T1000 (cell line): Measurements from ENCODE around the gene DGKH.
"Not testable (repeated sequence)": the region's sequence is repeated elsewhere in the genome, so short reads cannot be mapped to it uniquely, and the experiment has no call there.

Source experiments
- DNase-seq: peaks from one replicate; lab custom pipeline; 2025; ENCODE audit warnings: mixed read lengths; lab: John Stamatoyannopoulos, UW

DGKH gene

DNA sequence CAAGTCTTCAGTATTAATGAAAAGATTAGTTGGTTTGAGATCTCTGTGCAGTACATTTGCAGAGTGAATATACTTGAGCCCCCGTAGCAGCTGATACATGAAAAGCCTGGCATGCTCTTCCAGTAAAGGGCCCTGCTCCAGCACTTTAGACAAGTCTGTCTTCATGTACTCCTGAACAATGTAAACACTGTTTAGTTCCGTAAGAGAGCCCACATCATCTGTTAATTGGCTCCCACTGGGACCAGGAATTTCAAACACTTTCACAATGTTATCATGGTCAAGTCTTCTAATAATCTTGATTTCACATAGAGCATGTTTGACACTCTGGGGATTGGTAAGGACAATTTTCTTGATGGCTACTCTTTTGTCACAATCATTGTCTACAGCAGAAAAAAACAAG is 22.2 kb downstream of the DGKH start:
- not testable (repeated sequence) for DNase-seq

DNA sequence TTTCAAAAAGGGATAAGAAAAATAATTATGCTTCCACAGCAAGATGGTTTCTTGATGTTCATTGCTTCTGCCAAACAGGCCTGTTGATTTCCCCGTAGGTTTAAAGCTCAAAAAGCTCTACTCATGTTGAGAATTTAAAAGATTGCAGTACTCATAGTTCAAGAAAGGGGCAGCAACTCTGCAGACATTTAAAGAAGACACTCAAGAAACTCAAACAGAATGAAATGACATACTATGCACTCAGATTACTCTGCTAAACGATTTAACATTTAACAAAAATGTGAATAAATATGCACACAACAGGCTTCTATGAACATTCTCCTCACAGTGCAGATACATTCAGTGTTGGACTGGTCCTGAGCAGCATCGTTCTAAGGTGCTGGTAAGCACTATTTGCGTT is 22.7 kb downstream of the DGKH start:
- not testable (repeated sequence) for DNase-seq

DNA sequence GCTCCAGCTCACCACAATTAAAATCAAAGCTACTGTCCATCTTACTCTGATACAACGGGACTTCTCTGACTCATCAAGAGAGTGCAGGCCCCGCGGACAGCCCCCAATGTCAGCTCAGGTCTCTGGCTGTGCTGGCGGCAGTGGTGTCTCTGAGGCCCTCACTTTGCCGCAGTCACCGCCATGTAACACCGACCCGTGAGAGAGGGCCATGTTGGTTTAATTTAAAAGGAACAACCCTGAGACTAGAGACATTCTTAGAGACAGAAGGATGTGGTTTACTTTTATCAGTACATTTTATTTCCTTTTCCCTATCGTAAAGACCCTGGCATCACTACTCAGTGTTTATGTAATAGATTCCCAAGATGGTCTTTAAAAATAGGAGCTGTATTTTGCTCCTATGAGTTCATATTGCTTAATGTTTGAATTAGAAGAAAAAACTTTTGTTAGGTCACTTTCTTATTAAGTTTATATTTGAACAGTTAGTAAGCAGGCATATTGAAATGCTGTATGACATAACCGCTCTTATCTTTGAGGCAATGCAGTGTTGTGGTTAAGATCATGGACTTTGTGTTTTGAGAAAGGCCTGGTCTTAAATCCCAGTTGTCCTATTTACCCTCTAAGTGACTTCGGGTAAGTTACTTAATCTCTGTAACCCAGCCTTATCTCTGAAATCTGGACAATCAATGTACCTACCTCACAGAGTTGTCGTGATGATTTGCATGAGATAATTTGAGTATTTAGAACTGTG is 23.4 kb downstream of the DGKH start:
- no peak for DNase-seq

DNA sequence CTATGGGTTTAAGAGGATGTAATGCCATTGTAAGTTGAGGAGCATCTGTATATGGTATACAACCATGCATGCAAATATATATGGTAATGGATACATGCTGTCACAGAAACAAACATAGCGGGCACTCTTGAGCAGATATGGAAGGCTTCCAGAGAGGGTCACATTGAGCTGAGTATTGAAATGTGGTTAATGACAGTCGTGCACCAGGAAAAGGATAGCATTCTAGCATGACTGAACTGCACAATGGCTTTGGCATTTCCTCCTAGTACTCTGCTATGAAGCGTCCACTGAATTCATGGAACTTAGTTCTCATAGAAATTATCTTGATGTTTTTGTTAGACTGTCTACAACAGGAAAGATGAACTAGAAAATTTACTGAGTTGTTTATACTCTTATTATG is 25.2 kb downstream of the DGKH start:
- no peak for DNase-seq

DNA sequence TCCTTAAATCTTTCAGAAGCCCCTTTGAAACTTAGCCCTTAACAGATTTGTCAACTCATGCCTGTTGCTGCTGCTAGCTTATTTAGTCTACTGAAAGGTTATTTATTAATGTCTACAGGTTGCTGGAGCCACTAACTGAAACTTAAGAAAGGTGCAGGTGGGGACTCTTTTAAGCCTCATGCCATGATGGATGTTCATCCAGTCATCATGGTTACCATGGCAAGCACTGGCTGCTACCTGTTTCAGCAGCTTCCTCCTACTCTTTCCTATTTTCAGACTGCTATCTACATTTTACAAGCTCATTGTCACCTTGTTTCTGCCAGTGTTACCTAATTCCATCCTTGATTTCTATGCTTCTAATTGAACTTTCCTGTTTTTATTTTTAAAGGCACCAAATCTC is 27.1 kb downstream of the DGKH start:
- no peak for DNase-seq

DNA sequence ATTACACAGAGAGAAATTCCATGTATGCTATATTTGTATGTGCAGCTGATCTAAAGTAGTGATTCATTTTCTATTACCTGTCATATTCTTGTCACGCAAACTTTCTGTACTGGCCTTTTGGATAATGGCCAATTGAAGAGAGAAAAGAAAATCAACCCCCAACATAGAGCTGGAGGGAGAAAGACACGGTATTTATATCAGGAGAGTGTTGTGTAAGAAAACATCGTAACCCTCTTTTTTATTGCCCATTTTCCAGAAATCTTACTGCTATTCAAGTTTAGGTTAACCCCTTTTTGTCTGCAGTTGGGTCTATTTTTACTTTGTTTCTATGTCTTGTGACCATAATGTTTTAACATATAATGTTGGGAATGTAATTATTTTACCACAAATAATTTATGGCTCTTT is 27.9 kb downstream of the DGKH start:
- DNase-seq, result no peak

DNA sequence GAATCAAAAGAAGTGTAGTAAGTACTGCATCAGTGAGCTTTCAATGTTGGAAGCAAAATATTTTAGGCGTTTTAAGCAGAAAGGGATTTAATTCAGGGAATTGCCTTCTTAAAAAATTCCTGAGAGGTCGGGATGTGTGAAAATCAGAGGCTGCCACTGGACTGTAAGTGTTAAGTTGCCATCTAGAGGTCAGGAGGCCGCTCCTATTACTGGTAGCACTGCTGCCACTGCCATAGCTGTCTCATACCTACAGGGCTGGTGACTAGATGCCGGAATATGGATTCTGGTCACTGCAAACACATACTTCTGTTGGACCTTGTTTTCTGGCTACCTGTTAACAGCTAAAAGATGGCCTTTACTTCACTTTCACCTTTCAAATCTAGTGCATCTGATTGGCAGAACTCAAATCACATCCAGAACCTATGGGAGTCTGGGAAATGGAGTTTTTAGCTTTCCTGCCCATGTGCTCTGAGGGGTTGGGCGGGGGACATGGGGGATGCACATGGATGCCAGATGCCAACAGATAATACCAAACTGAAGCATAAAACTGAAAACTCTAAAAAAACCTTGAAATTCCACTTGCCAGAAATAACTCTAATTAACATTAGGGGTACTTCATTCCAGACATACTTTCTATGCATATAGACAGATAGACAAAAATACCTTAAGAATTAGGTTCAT is 29.8 kb downstream of the DGKH start:
- DNase-seq, result no peak

DNA sequence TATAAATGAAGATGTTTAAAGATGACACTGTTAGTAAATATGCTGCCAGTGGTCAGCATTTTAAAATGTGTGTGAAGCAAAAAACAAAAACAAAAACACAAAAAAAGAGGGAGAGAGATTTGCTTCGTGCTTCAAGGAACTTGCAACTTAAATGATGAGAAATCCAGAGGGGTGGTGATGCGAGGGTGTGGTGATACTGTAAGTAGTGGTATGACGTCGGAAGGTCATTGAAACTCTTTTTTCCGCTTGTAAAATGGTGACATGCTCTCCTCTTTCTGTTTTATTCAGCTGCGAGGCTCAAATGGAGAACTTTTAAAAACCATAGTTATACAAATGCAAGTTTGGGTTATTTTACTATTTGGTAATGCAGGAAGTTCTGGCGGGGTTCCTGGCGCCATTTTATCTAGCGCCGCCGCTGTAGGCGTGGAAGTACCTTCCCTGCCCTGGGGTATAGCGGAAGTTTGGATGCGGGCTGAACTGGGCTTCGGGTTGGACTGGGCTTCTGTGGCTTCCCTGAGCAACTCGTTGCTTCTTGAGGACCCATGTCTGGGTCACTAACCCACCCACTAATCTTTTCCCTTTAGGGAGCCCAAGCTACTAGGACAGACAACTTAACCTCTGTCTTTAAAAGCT is 34.8 kb downstream of the DGKH start:
- DNase-seq, result no peak

DNA sequence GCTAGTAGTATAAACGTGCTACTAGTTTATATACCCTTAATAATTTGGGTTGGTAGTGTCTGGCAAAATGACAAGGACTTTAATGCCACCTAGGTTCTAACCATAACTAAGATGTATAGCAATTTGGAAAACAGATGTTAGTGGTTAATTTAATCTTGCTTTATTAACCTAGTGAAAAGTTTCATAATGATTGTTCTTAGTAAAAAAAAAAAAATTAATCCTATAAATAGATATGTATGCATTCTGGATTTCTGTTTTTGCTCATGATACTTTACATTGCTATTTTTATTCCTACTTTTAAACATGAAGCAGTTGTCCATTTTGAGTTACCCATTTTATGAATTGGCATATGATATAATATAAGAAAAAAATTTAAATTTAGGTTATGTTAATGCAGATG is 36.3 kb downstream of the DGKH start:
- no peak for DNase-seq

DNA sequence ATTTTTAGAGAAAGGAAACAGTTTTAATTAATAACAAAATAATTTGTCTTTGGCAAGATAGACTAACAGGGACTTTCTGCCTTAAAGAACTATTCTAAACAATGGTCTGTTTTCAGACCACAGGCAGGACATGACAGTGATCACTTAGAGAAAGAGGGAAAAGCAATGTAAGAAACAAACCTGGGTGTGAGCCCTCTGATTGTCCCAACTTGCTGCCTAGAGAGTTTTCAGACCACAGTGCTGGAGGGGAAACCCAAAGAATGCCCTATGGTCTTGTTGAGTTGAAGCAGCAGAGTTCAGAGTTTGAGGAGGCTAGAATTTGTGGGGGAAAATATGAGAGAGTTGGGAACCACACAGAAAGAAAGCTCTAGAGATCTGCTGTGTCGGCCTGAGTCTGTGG is 38.1 kb downstream of the DGKH start:
- no peak for DNase-seq

DNA sequence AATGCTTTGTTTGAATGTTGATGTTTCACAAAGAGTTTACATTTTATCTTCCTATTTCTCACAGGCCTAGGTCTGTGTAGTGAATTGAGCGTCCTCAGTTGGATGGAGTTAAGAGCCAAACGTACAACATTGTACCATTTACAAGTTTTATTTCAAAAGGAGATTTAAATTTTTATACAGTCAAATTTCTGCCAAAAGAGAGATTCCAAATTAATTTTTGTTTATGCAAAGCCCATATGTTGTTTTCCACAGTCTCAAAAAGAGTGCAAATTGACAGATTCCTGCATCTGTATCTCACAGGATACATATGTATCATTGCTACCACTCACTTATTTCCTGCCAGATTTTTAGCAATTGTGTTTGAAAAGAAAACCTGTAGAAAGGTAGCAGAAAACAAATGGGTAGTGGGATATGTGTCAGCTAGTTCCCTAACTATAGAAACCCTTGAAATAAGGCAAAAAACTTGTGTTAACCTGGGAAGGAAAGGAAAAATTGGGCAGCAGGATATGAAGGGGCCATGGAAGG is 46.1 kb downstream of the DGKH start:
- no peak for DNase-seq

DNA sequence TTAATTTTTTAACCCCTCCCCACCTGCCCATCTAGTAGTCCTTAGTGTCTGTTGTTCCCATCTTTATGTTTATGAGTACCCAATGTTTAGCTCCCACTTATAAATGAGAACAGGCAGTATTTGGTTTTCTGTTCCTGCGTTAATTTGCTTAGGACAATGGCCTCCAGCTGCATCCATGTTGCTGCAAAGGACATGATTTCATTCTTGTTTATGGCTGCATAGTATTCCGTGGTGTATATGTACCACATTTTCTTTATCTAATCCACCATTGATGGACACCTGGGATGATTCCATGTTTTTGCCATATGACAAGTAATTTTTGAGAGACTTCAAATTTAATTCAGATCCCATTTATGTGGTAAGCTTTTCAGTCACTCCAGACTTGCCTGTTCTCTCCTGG is 47.8 kb downstream of the DGKH start:
- not testable (repeated sequence) for DNase-seq

DNA sequence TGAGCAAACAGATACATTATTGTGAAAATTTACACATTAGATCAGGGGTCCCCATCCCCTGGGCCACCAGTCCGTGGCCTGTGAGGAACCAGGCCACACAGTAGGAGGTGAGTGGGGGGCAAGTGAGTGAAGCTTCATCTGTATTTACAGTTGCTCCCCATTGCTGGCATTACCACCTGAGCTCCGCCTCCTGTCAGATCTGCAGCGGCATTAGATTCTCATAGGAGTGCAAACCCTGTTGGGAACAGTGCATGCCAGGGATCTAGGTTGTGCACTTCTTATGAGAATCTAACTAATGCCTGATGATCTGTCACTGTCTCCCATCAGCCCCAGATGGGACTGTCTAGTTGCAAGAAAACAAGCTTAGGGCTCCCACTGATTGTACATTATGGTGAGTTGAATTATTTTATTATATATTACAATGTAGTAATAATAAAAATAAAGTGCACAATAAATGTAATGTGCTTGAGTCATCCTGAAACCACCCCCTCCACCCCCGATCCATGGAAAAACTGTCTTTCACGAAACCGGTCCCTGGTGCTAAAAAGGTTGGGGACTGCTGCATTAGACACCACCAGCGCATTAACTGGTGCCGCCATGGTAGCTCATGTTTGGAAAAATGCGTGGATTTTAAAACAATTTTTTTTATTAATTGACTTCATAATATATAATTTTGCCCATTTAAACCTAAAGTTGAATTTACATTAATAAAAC is 51.7 kb downstream of the DGKH start:
- no peak for DNase-seq

DNA sequence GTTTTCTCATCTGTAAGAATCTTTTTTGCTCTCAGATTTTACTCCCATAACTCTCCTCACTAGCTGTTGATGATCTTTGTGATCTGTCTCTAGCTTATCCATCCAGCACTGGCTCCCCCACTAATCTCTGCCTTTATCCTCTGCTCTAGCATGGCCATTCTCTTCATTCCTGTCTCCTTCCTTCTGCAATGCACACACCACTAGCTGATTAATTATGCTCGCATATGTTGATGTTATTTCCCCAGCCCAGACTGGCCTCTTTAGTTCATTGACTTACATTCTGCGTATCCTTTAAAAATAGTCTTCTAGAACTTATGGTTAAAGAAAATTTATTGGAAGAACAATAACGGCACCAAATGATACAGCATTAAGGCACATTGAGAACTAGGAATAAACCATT is 52.5 kb downstream of the DGKH start:
- no peak for DNase-seq

DNA sequence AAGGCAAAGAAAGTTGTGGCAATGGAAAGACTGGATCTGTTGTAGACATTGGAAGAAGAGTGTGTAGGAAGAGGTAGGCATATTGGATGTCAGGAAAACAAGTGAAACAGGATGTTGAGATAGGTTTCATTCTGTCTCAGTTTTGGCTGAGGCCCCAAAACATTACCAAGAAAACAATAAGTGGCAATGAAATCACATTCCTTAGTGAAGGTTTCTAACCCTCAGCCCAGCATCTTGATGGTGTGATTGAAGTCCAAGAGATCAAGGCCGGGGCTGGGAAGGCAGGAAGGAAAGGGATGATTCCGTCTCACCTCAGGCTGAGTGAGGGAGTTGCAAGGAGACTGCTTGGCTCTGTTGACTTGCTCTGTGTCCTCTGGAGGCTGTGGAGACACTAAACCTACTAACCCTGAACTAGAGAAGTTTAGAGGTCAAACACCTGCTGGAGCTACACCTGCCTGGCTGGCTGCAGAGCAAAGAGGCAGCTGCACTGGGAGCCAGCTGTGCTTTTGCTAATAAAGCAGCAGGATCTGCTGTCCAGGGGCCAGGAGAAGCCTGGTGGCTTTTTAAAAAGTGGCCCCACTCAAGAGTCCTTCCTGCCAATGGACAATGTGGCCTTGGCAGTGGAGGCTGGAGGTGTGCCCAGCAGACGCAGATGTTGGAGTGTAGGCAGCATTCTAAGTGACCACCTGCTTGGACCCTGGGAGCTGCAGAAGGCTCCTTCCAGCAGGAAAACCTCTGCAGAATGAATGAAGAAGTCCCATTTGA is 53.6 kb downstream of the DGKH start:
- no peak for DNase-seq

DNA sequence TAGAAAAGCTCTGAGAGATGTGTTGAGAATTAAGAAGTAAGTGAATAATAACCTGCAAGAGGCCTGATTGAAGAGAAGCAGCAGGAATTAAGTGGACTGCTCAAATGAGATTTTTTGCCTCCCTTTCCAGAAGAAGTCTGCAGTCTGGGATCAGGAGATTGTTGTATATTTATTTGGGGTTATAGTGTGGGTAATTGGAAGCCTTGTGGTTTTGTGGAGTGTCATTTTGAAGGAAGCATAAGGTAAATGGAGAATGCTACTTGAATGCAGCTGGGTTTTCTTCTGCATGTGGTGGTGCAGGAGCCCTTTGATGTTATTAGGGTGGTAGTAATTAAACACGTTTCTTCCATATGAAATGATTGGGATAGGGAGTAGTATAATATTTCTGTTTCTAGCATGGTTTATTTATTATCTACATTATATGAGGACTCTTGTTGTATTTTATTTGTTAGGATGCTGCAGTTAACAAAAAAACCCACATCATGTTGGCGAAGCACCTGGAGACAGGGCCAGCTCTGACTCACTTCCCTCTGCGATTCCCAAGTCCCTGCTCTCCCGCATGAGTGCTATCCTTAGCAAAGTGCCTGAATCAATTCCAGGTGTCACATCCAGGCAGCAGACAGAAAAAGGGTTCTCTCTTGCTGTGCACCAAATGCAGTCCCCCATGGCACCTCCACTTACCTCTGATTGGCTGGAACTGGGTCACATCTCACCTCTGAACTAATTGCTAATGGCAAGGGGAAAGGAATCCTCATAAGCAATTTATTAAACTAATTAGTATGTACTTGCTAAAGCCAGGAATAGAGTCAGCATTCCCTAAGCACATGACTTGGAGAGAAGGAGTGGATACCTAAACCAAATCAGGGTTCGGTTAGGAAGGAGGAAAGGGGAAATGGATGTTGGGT is 54.8 kb downstream of the DGKH start:
- no peak for DNase-seq

DNA sequence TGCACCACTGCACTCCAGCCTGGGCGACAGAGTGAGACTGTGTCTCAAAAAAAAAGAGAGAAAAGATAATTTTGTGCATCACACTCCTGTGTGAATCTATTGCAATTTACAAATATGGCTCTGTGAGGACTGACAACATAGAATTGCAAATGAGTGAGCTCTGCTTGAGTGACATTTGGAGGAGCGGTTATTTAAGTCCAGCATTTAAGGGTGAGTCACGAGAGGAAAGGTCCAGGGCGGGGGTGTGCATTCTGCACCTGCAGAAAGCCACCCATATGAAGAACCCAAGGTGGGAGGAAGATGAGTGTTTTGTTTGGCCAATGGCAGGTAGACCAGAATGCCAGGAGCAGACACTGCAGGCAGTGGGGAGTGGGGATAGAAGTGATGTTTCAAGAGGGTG is 58.5 kb downstream of the DGKH start:
- DNase-seq, result no peak

DNA sequence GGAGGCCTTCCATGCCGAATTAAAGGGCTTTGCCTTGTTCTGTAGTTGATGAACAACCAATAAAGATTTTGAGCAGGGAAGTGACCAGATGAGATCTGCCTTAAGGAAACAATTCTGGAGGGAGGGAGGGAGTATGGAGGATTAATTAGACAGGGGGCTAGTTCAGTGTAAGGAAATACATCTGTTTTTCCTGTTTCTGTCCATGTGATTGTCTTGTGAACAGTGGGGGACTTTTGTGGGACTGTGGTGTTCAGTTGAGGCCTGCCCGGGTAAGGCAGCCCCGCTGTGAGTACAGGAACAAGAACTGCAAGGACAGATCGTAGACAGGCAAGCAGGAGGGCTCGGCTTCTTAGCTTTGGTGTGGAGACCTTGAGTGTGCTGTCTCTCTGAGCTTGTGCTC is 59.0 kb downstream of the DGKH start:
- DNase-seq, result no peak

DNA sequence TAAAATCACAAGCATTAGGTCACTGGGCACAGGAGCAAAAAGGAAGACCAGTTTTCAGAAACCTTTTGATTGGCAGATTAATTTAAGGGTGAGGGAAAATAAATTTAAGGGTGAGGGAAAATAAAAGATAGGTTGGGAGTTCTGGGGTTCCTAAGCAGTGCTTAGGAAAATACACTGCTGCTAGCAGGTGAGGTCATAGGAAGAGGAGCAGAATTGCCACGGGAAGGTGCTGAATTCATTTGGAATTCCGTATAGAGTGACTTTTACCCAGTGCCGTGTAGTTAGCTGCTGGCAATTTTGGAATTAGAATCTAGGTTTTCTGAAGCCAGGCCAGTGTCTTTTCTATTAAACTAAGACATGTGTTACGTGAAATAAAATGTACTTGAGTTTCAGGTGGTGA is 59.8 kb downstream of the DGKH start:
- no peak for DNase-seq

DNA sequence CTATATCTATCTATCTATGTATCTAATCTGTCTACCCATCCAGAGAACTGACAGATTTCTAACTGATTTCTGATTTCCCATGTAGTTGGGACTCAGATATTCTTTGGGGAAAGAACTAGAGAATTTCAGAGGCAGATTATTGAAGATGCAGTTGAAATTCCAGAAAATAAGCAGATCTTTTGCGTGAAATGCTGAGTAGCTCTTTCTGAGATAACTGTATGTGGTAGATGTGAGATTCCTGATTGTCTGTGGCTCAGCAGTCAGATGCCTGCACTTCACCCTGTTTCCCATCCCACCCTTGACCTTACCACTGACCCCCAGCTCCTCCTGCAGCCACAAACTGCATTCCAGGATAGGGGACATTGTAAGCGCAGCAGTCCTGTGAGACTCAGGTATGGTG is 61.5 kb downstream of the DGKH start:
- no peak for DNase-seq
